Measurements from ENCODE around the gene LIMS4. TPM values are rescaled to one million over a fixed set of nuclear protein-coding genes. Genes with fewer than 3 reads are reported as not detected.
"Not testable (repeated sequence)": the region's sequence is repeated elsewhere in the genome, so short reads cannot be mapped to it uniquely, and the experiment has no call there.

LIMS4 gene
- total RNA-seq, 6 experiments from 2014 or later: 0.24 to 2.1 (median 1.2) TPM

- not testable (repeated sequence) for H3K4me1 Mint-ChIP-seq (ENCODE audit: low read depth); H3K4me3 Mint-ChIP-seq; H3K27me3 Mint-ChIP-seq (ENCODE audit: insufficient read depth); H3K9me3 Mint-ChIP-seq; H3K36me3 Mint-ChIP-seq (ENCODE audit: low read depth); DNase-seq; H3K27ac Mint-ChIP-seq
These were observed 3.7 kb downstream of the LIMS4 start for GRCh38 chr2:110468921-110469320.

- H3K36me3 Mint-ChIP-seq (ENCODE audit: low read depth): not testable (repeated sequence)
These were observed 7.3 kb downstream of the LIMS4 start for GRCh38 chr2:110465312-110465711.

GRCh38 chr2:110462458-110462857 lies 10.2 kb downstream of the LIMS4 start:
- not testable (repeated sequence) for H3K27me3 Mint-ChIP-seq (ENCODE audit: insufficient read depth); DNase-seq; H3K9me3 Mint-ChIP-seq; H3K4me1 Mint-ChIP-seq (ENCODE audit: low read depth); H3K36me3 Mint-ChIP-seq (ENCODE audit: low read depth); H3K4me3 Mint-ChIP-seq; H3K27ac Mint-ChIP-seq

More at GRCh38 chr2:110465312-110465711, 7.3 kb downstream of the LIMS4 start:
- not testable (repeated sequence) for H3K4me1 Mint-ChIP-seq (ENCODE audit: low read depth); H3K27ac Mint-ChIP-seq; H3K9me3 Mint-ChIP-seq; DNase-seq; H3K4me3 Mint-ChIP-seq; H3K27me3 Mint-ChIP-seq (ENCODE audit: insufficient read depth)

GRCh38 chr2:110460318-110460717 lies 12.3 kb downstream of the LIMS4 start:
- H3K9me3 Mint-ChIP-seq; H3K4me1 Mint-ChIP-seq (ENCODE audit: low read depth); H3K36me3 Mint-ChIP-seq (ENCODE audit: low read depth): not testable (repeated sequence)

GRCh38 chr2:110457214-110457590 lies 15.4 kb downstream of the LIMS4 start:
- H3K27me3 Mint-ChIP-seq (ENCODE audit: insufficient read depth); DNase-seq; H3K4me3 Mint-ChIP-seq; H3K9me3 Mint-ChIP-seq; H3K36me3 Mint-ChIP-seq (ENCODE audit: low read depth); H3K27ac Mint-ChIP-seq; H3K4me1 Mint-ChIP-seq (ENCODE audit: low read depth): not testable (repeated sequence)

More at GRCh38 chr2:110460318-110460717, 12.3 kb downstream of the LIMS4 start:
- H3K27me3 Mint-ChIP-seq (ENCODE audit: insufficient read depth); H3K4me3 Mint-ChIP-seq; H3K27ac Mint-ChIP-seq; DNase-seq: not testable (repeated sequence)

GRCh38 chr2:110456291-110457213 lies 16.1 kb downstream of the LIMS4 start:
- not testable (repeated sequence) for H3K27ac Mint-ChIP-seq; H3K36me3 Mint-ChIP-seq (ENCODE audit: low read depth); H3K27me3 Mint-ChIP-seq (ENCODE audit: insufficient read depth); H3K4me1 Mint-ChIP-seq (ENCODE audit: low read depth); DNase-seq; H3K4me3 Mint-ChIP-seq; H3K9me3 Mint-ChIP-seq

- not testable (repeated sequence) for H3K27me3 Mint-ChIP-seq (ENCODE audit: insufficient read depth); H3K27ac Mint-ChIP-seq; H3K4me1 Mint-ChIP-seq (ENCODE audit: low read depth); H3K4me3 Mint-ChIP-seq; DNase-seq; H3K9me3 Mint-ChIP-seq; H3K36me3 Mint-ChIP-seq (ENCODE audit: low read depth)
These were observed 17.4 kb downstream of the LIMS4 start for GRCh38 chr2:110455080-110455670.

- H3K36me3 Mint-ChIP-seq (ENCODE audit: low read depth); H3K9me3 Mint-ChIP-seq; DNase-seq; H3K4me3 Mint-ChIP-seq; H3K27ac Mint-ChIP-seq; H3K27me3 Mint-ChIP-seq (ENCODE audit: insufficient read depth); H3K4me1 Mint-ChIP-seq (ENCODE audit: low read depth): not testable (repeated sequence)
These were observed 21.7 kb downstream of the LIMS4 start for GRCh38 chr2:110450951-110451350.

GRCh38 chr2:110449127-110449947 lies 23.3 kb downstream of the LIMS4 start:
- H3K27me3 Mint-ChIP-seq (ENCODE audit: insufficient read depth); H3K9me3 Mint-ChIP-seq; DNase-seq; H3K27ac Mint-ChIP-seq; H3K36me3 Mint-ChIP-seq (ENCODE audit: low read depth); H3K4me3 Mint-ChIP-seq; H3K4me1 Mint-ChIP-seq (ENCODE audit: low read depth): not testable (repeated sequence)

- not testable (repeated sequence) for H3K4me1 Mint-ChIP-seq (ENCODE audit: low read depth); H3K4me3 Mint-ChIP-seq
These were observed 26.0 kb downstream of the LIMS4 start for GRCh38 chr2:110446644-110447043.

GRCh38 chr2:110443305-110444005 lies 29.2 kb downstream of the LIMS4 start:
- not testable (repeated sequence) for DNase-seq; H3K36me3 Mint-ChIP-seq (ENCODE audit: low read depth); H3K27ac Mint-ChIP-seq; H3K4me1 Mint-ChIP-seq (ENCODE audit: low read depth); H3K4me3 Mint-ChIP-seq; H3K9me3 Mint-ChIP-seq; H3K27me3 Mint-ChIP-seq (ENCODE audit: insufficient read depth)

More at GRCh38 chr2:110446644-110447043, 26.0 kb downstream of the LIMS4 start:
- not testable (repeated sequence) for H3K27ac Mint-ChIP-seq; H3K27me3 Mint-ChIP-seq (ENCODE audit: insufficient read depth); H3K9me3 Mint-ChIP-seq; DNase-seq; H3K36me3 Mint-ChIP-seq (ENCODE audit: low read depth)

GRCh38 chr2:110441905-110442304 lies 30.7 kb downstream of the LIMS4 start:
- not testable (repeated sequence) for H3K27me3 Mint-ChIP-seq (ENCODE audit: insufficient read depth); DNase-seq; H3K4me3 Mint-ChIP-seq; H3K27ac Mint-ChIP-seq; H3K9me3 Mint-ChIP-seq; H3K4me1 Mint-ChIP-seq (ENCODE audit: low read depth); H3K36me3 Mint-ChIP-seq (ENCODE audit: low read depth)

GRCh38 chr2:110434565-110434964 lies 38.1 kb downstream of the LIMS4 start:
- DNase-seq; H3K4me3 Mint-ChIP-seq; H3K27ac Mint-ChIP-seq; H3K27me3 Mint-ChIP-seq (ENCODE audit: insufficient read depth); H3K9me3 Mint-ChIP-seq; H3K36me3 Mint-ChIP-seq (ENCODE audit: low read depth); H3K4me1 Mint-ChIP-seq (ENCODE audit: low read depth): not testable (repeated sequence)

Measured in HFFc6 (cell line).